GM19395 (cell line): Measurements from ENCODE around the gene TPP2.

Experiments
- ATAC-seq: cut with Tn5 transposase; IDR thresholded peaks from one replicate; pipeline ENCODE4 v1.9.1; 2021; ENCODE audit warnings: mild to moderate bottlenecking, moderate library complexity; ENCODE audit not compliant: unreplicated experiment

TPP2 gene

GRCh38 chr13:102593466-102593865 lies 3.3 kb upstream of the TPP2 start:
- ATAC-seq = no peak

GRCh38 chr13:102597029-102597961 lies 509 bp downstream of the TPP2 start:
- ATAC-seq = peak; percentile 32

GRCh38 chr13:102598061-102598460 lies 1.3 kb downstream of the TPP2 start:
- no peak for ATAC-seq

GRCh38 chr13:102599426-102600012 lies 2.7 kb downstream of the TPP2 start:
- ATAC-seq = no peak

GRCh38 chr13:102606537-102607309 lies 9.9 kb downstream of the TPP2 start:
- ATAC-seq = no peak

- ATAC-seq = no peak
Observed at GRCh38 chr13:102608974-102609373, 12.2 kb downstream of the TPP2 start.

- ATAC-seq = no peak
Observed at GRCh38 chr13:102609696-102610095, 12.9 kb downstream of the TPP2 start.

- no peak for ATAC-seq
Observed at GRCh38 chr13:102610296-102610895, 13.6 kb downstream of the TPP2 start.

GRCh38 chr13:102617697-102618350 lies 21.0 kb downstream of the TPP2 start:
- ATAC-seq = no peak

- ATAC-seq = no peak
Observed at GRCh38 chr13:102620516-102620915, 23.7 kb downstream of the TPP2 start.

GRCh38 chr13:102626928-102627327 lies 30.1 kb downstream of the TPP2 start:
- no peak for ATAC-seq

- peak; percentile 55 for ATAC-seq
Observed at GRCh38 chr13:102628559-102628958, 31.8 kb downstream of the TPP2 start.

- ATAC-seq = no peak
Observed at GRCh38 chr13:102631198-102631597, 34.4 kb downstream of the TPP2 start.

GRCh38 chr13:102638741-102639140 lies 42.0 kb downstream of the TPP2 start:
- ATAC-seq = no peak

GRCh38 chr13:102642029-102642428 lies 45.2 kb downstream of the TPP2 start:
- ATAC-seq = no peak

GRCh38 chr13:102642475-102642874 lies 45.7 kb downstream of the TPP2 start:
- no peak for ATAC-seq

- ATAC-seq = no peak
Observed at GRCh38 chr13:102643656-102644055, 46.9 kb downstream of the TPP2 start.

- no peak for ATAC-seq
Observed at GRCh38 chr13:102645701-102646100, 48.9 kb downstream of the TPP2 start.

GRCh38 chr13:102648046-102648445 lies 51.3 kb downstream of the TPP2 start:
- ATAC-seq = no peak

- no peak for ATAC-seq
Observed at GRCh38 chr13:102650444-102650843, 53.7 kb downstream of the TPP2 start.

GRCh38 chr13:102651392-102651791 lies 54.6 kb downstream of the TPP2 start:
- ATAC-seq = no peak
